ENCODE results near the gene DMRTC2.

DNA sequence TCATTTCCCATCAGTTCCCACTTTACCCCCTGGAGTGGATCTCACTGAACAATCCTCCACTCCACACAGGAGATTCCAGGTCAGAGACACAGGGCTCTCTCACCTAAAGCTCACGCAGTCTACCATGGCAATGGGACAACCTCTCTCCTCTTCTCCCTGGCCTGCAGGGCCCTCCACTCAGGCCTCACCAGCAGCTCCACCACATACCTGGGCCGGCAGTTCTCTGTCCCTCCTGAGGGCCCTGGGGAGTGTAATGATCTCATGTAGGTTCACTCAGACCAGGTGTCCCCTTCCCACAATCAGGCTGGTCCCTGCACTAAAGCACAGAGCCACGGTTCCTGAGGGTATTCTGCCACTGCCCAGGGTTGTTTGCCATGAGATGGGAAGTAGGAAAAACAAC, 32.9 kb upstream of the DMRTC2 start:
- TF ChIP-seq POLR2A (IDR thresholded peaks at IDR 0.05): no peak
- TF ChIP-seq, protein P1, sequence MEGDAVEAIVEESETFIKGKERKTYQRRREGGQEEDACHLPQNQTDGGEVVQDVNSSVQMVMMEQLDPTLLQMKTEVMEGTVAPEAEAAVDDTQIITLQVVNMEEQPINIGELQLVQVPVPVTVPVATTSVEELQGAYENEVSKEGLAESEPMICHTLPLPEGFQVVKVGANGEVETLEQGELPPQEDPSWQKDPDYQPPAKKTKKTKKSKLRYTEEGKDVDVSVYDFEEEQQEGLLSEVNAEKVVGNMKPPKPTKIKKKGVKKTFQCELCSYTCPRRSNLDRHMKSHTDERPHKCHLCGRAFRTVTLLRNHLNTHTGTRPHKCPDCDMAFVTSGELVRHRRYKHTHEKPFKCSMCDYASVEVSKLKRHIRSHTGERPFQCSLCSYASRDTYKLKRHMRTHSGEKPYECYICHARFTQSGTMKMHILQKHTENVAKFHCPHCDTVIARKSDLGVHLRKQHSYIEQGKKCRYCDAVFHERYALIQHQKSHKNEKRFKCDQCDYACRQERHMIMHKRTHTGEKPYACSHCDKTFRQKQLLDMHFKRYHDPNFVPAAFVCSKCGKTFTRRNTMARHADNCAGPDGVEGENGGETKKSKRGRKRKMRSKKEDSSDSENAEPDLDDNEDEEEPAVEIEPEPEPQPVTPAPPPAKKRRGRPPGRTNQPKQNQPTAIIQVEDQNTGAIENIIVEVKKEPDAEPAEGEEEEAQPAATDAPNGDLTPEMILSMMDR (IDR thresholded peaks at IDR 0.05): no peak
